Adipose tissue (tissue), 3 donors: ENCODE results near the gene GLG1. TPM values are rescaled to one million over a fixed set of nuclear protein-coding genes. Genes with fewer than 3 reads are reported as not detected.
"Not testable (repeated sequence)": the region's sequence is repeated elsewhere in the genome, so short reads cannot be mapped to it uniquely, and the experiment has no call there.

Source experiments
- H3K27ac ChIP-seq: one replicate; pipeline ENCODE4 v1.5.1; 2013; ENCODE audit warnings: low read depth, low read length
- WGBS, 3 donors: extraction: QIAGEN DNeasy Blood & Tissue Kit; methylation state at CpG; one replicate each; pipeline ENCODE4 v1.1.7; 2013; 5-methylcytosine and 5-hydroxymethylcytosine counted together
- polyA plus RNA-seq, 3 donors: library from polyadenylated mRNA; stranded (reverse); fragments of 200-250 nt; gene quantifications; one replicate each; pipeline ENCODE4 v1.2.3, GENCODE V29; 2013
- donor health status: healthy with polysubstance abuse.
- donor health status: Bipolar disorder and iron deficiency.
- donor health status: healthy.

The GLG1 gene
- polyA plus RNA-seq, 3 donors: 23.8 to 39.1 (median 38.9) TPM

GRCh38 chr16:74558873-74559272 lies 48.0 kb downstream of the GLG1 start:
- 70 to 82% (median 73%) methylated on average over 4 of the region's 4 CpGs for WGBS, 3 donors
- no peak overlapping the region for H3K27ac ChIP-seq

GRCh38 chr16:74557275-74557674 lies 49.6 kb downstream of the GLG1 start:
- 68 to 80% (median 79%) methylated on average over 1 of the region's 1 CpG for WGBS, 3 donors
- no peak overlapping the region for H3K27ac ChIP-seq

- WGBS, 3 donors: 95 to 100% (median 96%) methylated on average over 1 of the region's 1 CpG
Observed at GRCh38 chr16:74556375-74556922, 50.5 kb downstream of the GLG1 start.

GRCh38 chr16:74552357-74552756 lies 54.6 kb downstream of the GLG1 start:
- WGBS, 3 donors: 95 to 96% (median 95%) methylated on average over 4 to 6 of the region's 6 CpGs
- H3K27ac ChIP-seq: not testable (repeated sequence)

More at GRCh38 chr16:74556375-74556922, 50.5 kb downstream of the GLG1 start:
- no peak overlapping the region for H3K27ac ChIP-seq

- WGBS, 3 donors: 61 to 90% (median 85%) methylated on average over 7 of the region's 7 CpGs
- not testable (repeated sequence) for H3K27ac ChIP-seq
Observed at GRCh38 chr16:74550227-74551019, 56.5 kb downstream of the GLG1 start.

GRCh38 chr16:74546112-74546511 lies 60.8 kb downstream of the GLG1 start:
- 97 to 100% (median 97%) methylated on average over 3 to 4 of the region's 4 CpGs for WGBS, 3 donors
- H3K27ac ChIP-seq: not testable (repeated sequence)

GRCh38 chr16:74542911-74543578 lies 63.9 kb downstream of the GLG1 start:
- WGBS, 3 donors: 92 to 95% (median 95%) methylated on average over 1 of the region's 3 CpGs
- H3K27ac ChIP-seq: not testable (repeated sequence)

- H3K27ac ChIP-seq: not testable (repeated sequence)
- 41 to 62% (median 57%) methylated on average over 6 of the region's 6 CpGs for WGBS, 3 donors
Observed at GRCh38 chr16:74540663-74541062, 66.3 kb downstream of the GLG1 start.

- WGBS, 3 donors: 100% methylated on average over 1 of the region's 3 CpGs
- H3K27ac ChIP-seq: not testable (repeated sequence)
Observed at GRCh38 chr16:74538801-74539200, 68.1 kb downstream of the GLG1 start.

- WGBS, 3 donors: 55 to 73% (median 63%) methylated on average over 1 of the region's 1 CpG
- not testable (repeated sequence) for H3K27ac ChIP-seq
Observed at GRCh38 chr16:74537746-74538145, 69.2 kb downstream of the GLG1 start.

GRCh38 chr16:74534650-74535049 lies 72.3 kb downstream of the GLG1 start:
- not testable (repeated sequence) for H3K27ac ChIP-seq
- WGBS, 3 donors: 57 to 94% (median 86%) methylated on average over 3 of the region's 4 CpGs

GRCh38 chr16:74524926-74525325 lies 82.0 kb downstream of the GLG1 start:
- no peak overlapping the region for H3K27ac ChIP-seq

GRCh38 chr16:74524117-74524516 lies 82.8 kb downstream of the GLG1 start:
- no peak overlapping the region for H3K27ac ChIP-seq
- WGBS, 3 donors: 87 to 99% (median 98%) methylated on average over 5 of the region's 5 CpGs

- WGBS, 3 donors: 98 to 100% (median 100%) methylated on average over 3 of the region's 3 CpGs
- not testable (repeated sequence) for H3K27ac ChIP-seq
Observed at GRCh38 chr16:74523706-74524105, 83.2 kb downstream of the GLG1 start.

GRCh38 chr16:74522160-74522559 lies 84.8 kb downstream of the GLG1 start:
- 77 to 94% (median 91%) methylated on average over 6 of the region's 6 CpGs for WGBS, 3 donors
- H3K27ac ChIP-seq: no peak overlapping the region

GRCh38 chr16:74521691-74522090 lies 85.2 kb downstream of the GLG1 start:
- no peak overlapping the region for H3K27ac ChIP-seq
- 51 to 67% (median 52%) methylated on average over 4 of the region's 4 CpGs for WGBS, 3 donors

GRCh38 chr16:74518934-74519333 lies 88.0 kb downstream of the GLG1 start:
- WGBS, 3 donors: 94 to 100% (median 95%) methylated on average over 1 of the region's 1 CpG
- H3K27ac ChIP-seq: not testable (repeated sequence)

- 85 to 91% (median 86%) methylated on average over 9 of the region's 9 CpGs for WGBS, 3 donors
- no peak overlapping the region for H3K27ac ChIP-seq
Observed at GRCh38 chr16:74511961-74512360, 95.0 kb downstream of the GLG1 start.

- no peak overlapping the region for H3K27ac ChIP-seq
- WGBS, 3 donors: 75 to 96% (median 83%) methylated on average over 2 of the region's 2 CpGs
Observed at GRCh38 chr16:74505011-74505410, 101.9 kb downstream of the GLG1 start.
